Liver (tissue), 3 donors: Measurements from ENCODE around the gene CDC42.

Experiments
- CTCF ChIP-seq: fragments of 150-350 bp; IDR thresholded peaks from 2 replicates; pipeline ENCODE4 v1.5.1; 2017; ENCODE audit warnings: improper control_type of control experiment, low read depth, low read length; ENCODE audit not compliant: missing input control
- GABPA ChIP-seq, 2 donors: IDR thresholded peaks in 1 of 2; conservative IDR thresholded peaks in 1 of 2; 2 replicates each; pipeline ENCODE4 v1.6.1; 2016; ENCODE audit warnings: antibody characterized with exemption in 2 of 2, mild to moderate bottlenecking in 1 of 2, moderate library complexity in 1 of 2
- HNF4G ChIP-seq: IDR thresholded peaks from 2 replicates; pipeline ENCODE4 v1.6.1; 2016; ENCODE audit warnings: antibody characterized with exemption
- MAX ChIP-seq: IDR thresholded peaks from 2 replicates; pipeline ENCODE4 v1.6.1; 2016; ENCODE audit warnings: antibody characterized with exemption
- RXRA ChIP-seq, 2 donors: IDR thresholded peaks; 2 replicates each; pipeline ENCODE4 v1.6.1; 2017 to 2018; ENCODE audit warnings: antibody characterized with exemption in 2 of 2, mild to moderate bottlenecking in 1 of 2
- YY1 ChIP-seq: IDR thresholded peaks from 2 replicates; pipeline ENCODE4 v1.6.1; 2016; ENCODE audit warnings: antibody characterized with exemption, mild to moderate bottlenecking
- TF ChIP-seq, protein P1 (sequence below): IDR thresholded peaks from 2 replicates; pipeline ENCODE4 v1.6.1; 2016; ENCODE audit warnings: antibody characterized with exemption
- TF ChIP-seq, protein P2 (sequence below): IDR thresholded peaks from 2 replicates; pipeline ENCODE4 v1.6.1; 2016; ENCODE audit warnings: antibody characterized with exemption
- donor health status: healthy.
- donor health status: healthy.

GRCh38 chr1:22129501-22130117 is 77.1 kb downstream of the CDC42 start:
- no peak for TF ChIP-seq CTCF
- no peak for TF ChIP-seq RXRA (IDR thresholded peaks at IDR 0.05)
- TF ChIP-seq, protein P1, sequence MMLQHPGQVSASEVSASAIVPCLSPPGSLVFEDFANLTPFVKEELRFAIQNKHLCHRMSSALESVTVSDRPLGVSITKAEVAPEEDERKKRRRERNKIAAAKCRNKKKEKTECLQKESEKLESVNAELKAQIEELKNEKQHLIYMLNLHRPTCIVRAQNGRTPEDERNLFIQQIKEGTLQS, result no peak
- no peak for TF ChIP-seq MAX
- no peak for TF ChIP-seq YY1
- no peak for TF ChIP-seq GABPA (IDR thresholded peaks at IDR 0.05 in 1 of 2, conservative IDR thresholded peaks at IDR 0.05 in 1 of 2)
- TF ChIP-seq, protein P2, sequence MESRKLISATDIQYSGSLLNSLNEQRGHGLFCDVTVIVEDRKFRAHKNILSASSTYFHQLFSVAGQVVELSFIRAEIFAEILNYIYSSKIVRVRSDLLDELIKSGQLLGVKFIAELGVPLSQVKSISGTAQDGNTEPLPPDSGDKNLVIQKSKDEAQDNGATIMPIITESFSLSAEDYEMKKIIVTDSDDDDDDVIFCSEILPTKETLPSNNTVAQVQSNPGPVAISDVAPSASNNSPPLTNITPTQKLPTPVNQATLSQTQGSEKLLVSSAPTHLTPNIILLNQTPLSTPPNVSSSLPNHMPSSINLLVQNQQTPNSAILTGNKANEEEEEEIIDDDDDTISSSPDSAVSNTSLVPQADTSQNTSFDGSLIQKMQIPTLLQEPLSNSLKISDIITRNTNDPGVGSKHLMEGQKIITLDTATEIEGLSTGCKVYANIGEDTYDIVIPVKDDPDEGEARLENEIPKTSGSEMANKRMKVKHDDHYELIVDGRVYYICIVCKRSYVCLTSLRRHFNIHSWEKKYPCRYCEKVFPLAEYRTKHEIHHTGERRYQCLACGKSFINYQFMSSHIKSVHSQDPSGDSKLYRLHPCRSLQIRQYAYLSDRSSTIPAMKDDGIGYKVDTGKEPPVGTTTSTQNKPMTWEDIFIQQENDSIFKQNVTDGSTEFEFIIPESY, result no peak
- no peak for TF ChIP-seq HNF4G
